Osteoblast (primary cell): Measurements from ENCODE around the gene BCL11A. TPM values are rescaled to one million over a fixed set of nuclear protein-coding genes. Genes with fewer than 3 reads are reported as not detected.

ENCODE experiments used
- DNase-seq: peaks from one replicate; pipeline ENCODE4 v3.0.0; 2011; ENCODE audit warnings: low spot score, mixed read lengths; ENCODE audit not compliant: insufficient read length; ENCODE audit errors: missing footprints
- H2AFZ ChIP-seq: 2 replicates; pipeline ENCODE4 v1.6.0; 2011; ENCODE audit warnings: mild to moderate bottlenecking, low read length
- H3K27ac ChIP-seq: 2 replicates; pipeline ENCODE4 v1.5.1; 2011; ENCODE audit warnings: mild to moderate bottlenecking, low read depth, low read length, moderate library complexity
- H3K27me3 ChIP-seq: 2 replicates; pipeline ENCODE4 v1.6.0; 2012; ENCODE audit warnings: mild to moderate bottlenecking, control low read depth, inconsistent platforms, low read length, moderate library complexity; ENCODE audit not compliant: insufficient read depth
- H3K36me3 ChIP-seq: 2 replicates; pipeline ENCODE4 v1.5.1; 2011; ENCODE audit warnings: mild to moderate bottlenecking, low read length, control low read depth, moderate library complexity; ENCODE audit not compliant: insufficient read depth
- H3K4me1 ChIP-seq: 2 replicates; pipeline ENCODE4 v1.5.1; 2011; ENCODE audit warnings: mild to moderate bottlenecking, low read length, control low read depth, moderate library complexity; ENCODE audit not compliant: insufficient read depth
- H3K4me2 ChIP-seq: 2 replicates; pipeline ENCODE4 v1.6.0; 2011; ENCODE audit warnings: mild to moderate bottlenecking, low read length; ENCODE audit not compliant: insufficient read depth
- H3K4me3 ChIP-seq: fragments of 200-600 bp; sonication (generic); 3 replicates; pipeline ENCODE4 v1.5.1; 2012; ENCODE audit warnings: mild to moderate bottlenecking, low read length, inconsistent platforms; ENCODE audit not compliant: insufficient read depth
- H3K79me2 ChIP-seq: 2 replicates; pipeline ENCODE4 v1.6.0; 2012; ENCODE audit warnings: mild to moderate bottlenecking, low read length, control low read depth, inconsistent platforms; ENCODE audit not compliant: insufficient read depth
- H3K9me3 ChIP-seq: 2 replicates; pipeline ENCODE4 v1.5.1; 2011; ENCODE audit warnings: low read depth, low read length, control low read depth
- H4K20me1 ChIP-seq: 2 replicates; pipeline ENCODE4 v1.6.0; 2012; ENCODE audit warnings: mild to moderate bottlenecking, low read length, control low read depth; ENCODE audit not compliant: insufficient read depth
- total RNA-seq: library from RNA; depleted of rRNA; stranded (reverse); fragments of >200 nt; gene quantifications from 2 replicates; pipeline ENCODE4 v1.2.3, GENCODE V29; 2012
- TF ChIP-seq, protein P1 (sequence below): IDR thresholded peaks from 2 replicates; pipeline ENCODE4 v1.5.1; 2011; ENCODE audit warnings: mild to moderate bottlenecking, low read depth, low read length, moderate library complexity; ENCODE audit errors: extremely low read depth

The BCL11A gene
- total RNA-seq, 1 donor: 1.4 TPM

DNA sequence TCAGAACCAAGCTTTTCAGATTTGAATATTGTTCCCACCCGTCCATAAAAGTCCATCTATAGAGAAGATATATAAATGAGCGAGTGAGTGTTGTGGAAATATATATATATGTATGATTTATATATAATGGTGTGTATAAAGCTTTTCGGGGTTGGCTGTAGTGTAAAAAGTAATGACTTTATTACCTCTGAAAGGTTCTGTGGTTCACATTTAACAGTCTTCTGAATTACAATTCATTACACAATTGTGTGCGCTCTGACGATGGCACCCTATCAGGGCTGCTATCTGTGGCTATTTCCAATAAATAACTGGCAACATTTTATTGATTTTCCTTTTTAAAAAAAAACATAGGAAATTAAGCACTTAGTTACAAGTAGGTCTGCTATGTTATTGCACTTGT lies 2.7 kb upstream of the BCL11A start:
- no peak overlapping the region for H3K4me2 ChIP-seq
- no peak for DNase-seq
- no peak overlapping the region for H2AFZ ChIP-seq
- peaks cover 66% of the 10 kb centered on the region for H3K27me3 ChIP-seq
- H3K36me3 ChIP-seq: no peaks in the 10 kb centered on the region
- H3K4me3 ChIP-seq: no peak overlapping the region
- TF ChIP-seq, protein P1, sequence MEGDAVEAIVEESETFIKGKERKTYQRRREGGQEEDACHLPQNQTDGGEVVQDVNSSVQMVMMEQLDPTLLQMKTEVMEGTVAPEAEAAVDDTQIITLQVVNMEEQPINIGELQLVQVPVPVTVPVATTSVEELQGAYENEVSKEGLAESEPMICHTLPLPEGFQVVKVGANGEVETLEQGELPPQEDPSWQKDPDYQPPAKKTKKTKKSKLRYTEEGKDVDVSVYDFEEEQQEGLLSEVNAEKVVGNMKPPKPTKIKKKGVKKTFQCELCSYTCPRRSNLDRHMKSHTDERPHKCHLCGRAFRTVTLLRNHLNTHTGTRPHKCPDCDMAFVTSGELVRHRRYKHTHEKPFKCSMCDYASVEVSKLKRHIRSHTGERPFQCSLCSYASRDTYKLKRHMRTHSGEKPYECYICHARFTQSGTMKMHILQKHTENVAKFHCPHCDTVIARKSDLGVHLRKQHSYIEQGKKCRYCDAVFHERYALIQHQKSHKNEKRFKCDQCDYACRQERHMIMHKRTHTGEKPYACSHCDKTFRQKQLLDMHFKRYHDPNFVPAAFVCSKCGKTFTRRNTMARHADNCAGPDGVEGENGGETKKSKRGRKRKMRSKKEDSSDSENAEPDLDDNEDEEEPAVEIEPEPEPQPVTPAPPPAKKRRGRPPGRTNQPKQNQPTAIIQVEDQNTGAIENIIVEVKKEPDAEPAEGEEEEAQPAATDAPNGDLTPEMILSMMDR: no peak
- H4K20me1 ChIP-seq: no peaks in the 10 kb centered on the region
- no peaks in the 10 kb centered on the region for H3K79me2 ChIP-seq
- H3K4me1 ChIP-seq: peaks cover 5% of the 10 kb centered on the region
- H3K27ac ChIP-seq: no peak overlapping the region
- no peaks in the 10 kb centered on the region for H3K9me3 ChIP-seq

DNA sequence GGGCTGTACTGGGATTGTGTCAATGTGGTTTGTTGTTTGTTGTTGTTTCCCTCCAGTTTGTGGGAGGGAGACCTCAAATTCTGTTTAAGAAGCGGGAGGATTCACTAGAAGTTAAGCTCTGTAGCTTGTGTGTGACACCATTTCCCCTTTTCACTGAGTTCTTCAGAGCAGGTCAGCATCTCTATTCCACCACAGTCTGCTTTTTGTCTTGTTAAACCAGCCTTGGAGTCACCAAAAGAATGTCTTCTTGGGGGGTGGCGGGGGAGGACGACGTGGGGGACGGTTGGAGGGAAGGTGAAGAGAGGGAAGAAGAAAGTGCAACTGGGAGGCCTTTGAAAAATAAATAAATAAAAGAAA lies 2.3 kb upstream of the BCL11A start:
- H3K4me3 ChIP-seq: peak overlapping the region; percentile 73

DNA sequence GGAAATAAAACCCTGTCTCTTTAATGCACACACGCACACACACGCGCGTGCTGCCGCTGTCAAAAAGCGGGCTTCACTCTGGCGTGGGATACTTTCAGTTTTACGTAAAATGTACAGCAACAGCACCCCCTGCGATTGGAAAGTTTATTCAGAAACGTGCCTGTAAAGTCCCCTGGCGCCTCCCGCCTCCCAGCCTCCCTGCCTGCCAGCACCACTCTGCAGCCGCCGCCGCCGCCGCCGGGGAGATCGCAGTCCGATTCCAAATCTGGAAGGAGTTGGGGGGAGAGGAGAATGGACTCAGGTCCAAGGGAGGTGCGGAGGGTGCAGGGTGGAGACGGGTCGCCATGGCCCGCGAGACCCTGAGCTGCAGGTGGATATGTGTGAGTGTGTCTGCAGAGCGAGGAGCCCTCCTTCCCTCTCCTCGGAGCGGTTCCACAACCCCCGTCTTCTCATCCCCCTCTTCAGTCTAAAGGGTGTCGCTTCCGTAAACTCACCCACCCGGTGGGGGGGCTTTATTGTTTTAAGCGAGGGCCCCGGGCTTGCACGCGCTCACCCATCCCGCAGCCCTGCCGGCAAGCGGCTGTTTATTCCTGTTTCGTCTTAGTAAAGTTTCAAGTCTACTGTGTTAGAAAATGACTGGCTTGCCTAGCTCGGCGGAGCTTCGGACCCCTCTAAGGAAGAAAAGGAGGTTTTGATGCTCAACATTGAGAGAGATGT lies 1.8 kb upstream of the BCL11A start:
- Histone ChIP-seq H3K27ac (no peak overlapping the region), H3K36me3 (no peaks in the 10 kb centered on the region), H3K4me3 (peak overlapping the region; percentile 73), H3K9me3 (no peaks in the 10 kb centered on the region), H3K4me2 (peak overlapping the region; percentile 92), H2AFZ (peak overlapping the region; percentile 77), H4K20me1 (no peaks in the 10 kb centered on the region), H3K27me3 (peaks cover 71% of the 10 kb centered on the region), H3K4me1 (peaks cover 5% of the 10 kb centered on the region), H3K79me2 (no peaks in the 10 kb centered on the region)
- peak; percentile 84 for DNase-seq
- TF ChIP-seq, protein P1: peak; percentile 37

More for the DNA sequence above, 2.3 kb upstream of the BCL11A start:
- H3K79me2 ChIP-seq: no peaks in the 10 kb centered on the region
- H3K27me3 ChIP-seq: peaks cover 68% of the 10 kb centered on the region
- H3K4me2 ChIP-seq: peak overlapping the region; percentile 92
- H4K20me1 ChIP-seq: no peaks in the 10 kb centered on the region
- peak overlapping the region; percentile 77 for H2AFZ ChIP-seq
- no peak overlapping the region for H3K27ac ChIP-seq
- DNase-seq: no peak
- no peaks in the 10 kb centered on the region for H3K36me3 ChIP-seq
- H3K4me1 ChIP-seq: peaks cover 5% of the 10 kb centered on the region
- no peaks in the 10 kb centered on the region for H3K9me3 ChIP-seq
- TF ChIP-seq, protein P1: no peak

DNA sequence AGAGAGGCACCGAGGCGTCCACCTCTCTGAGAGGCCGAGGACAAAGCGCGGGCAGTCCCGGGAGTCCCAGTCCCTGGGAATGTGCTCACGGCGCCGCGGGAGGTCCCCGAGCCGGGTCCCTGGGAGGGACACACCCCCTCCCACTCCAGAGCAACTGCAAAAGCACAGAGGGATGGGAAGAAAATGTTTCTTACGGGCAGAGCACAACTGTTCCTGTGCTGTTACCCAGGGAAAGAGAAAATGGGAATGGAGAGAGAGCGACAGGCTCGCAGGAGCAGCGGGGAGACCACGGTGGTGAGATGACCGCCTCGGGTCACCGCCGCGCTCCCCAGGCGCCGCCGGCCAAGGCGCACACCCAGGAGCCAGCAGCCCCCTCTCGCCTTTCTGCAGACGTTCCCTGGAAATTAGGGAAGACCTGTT lies 1.2 kb upstream of the BCL11A start:
- Histone ChIP-seq H3K27me3 (peaks cover 68% of the 10 kb centered on the region), H3K9me3 (no peaks in the 10 kb centered on the region), H3K4me3 (peak overlapping the region; percentile 73), H3K4me2 (peak overlapping the region; percentile 92), H2AFZ (peak overlapping the region; percentile 75), H3K79me2 (no peaks in the 10 kb centered on the region), H3K4me1 (peaks cover 5% of the 10 kb centered on the region), H3K36me3 (no peaks in the 10 kb centered on the region), H4K20me1 (no peaks in the 10 kb centered on the region), H3K27ac (no peak overlapping the region)
- DNase-seq: no peak
- TF ChIP-seq, protein P1: no peak
